Glutamatergic neuron (in vitro differentiated cells): ENCODE data around the gene SLC6A20. TPM values are rescaled to one million over a fixed set of nuclear protein-coding genes. Genes with fewer than 3 reads are reported as not detected.

ENCODE experiments used
- DNase-seq: peaks from one replicate; pipeline ENCODE4 v3.0.0; 2022
- H3K27ac Mint-ChIP-seq: one replicate; pipeline ENCODE4 v1.8.0; 2020; ENCODE audit warnings: mild to moderate bottlenecking, mixed read lengths, inconsistent platforms; ENCODE audit not compliant: unreplicated experiment
- H3K27me3 Mint-ChIP-seq: one replicate; pipeline ENCODE4 v1.8.0; 2020; ENCODE audit warnings: mild to moderate bottlenecking, moderate library complexity, mixed read lengths, inconsistent platforms; ENCODE audit not compliant: unreplicated experiment
- H3K36me3 Mint-ChIP-seq: one replicate; pipeline ENCODE4 v1.8.0; 2020; ENCODE audit warnings: mild to moderate bottlenecking, mixed read lengths, inconsistent platforms; ENCODE audit not compliant: unreplicated experiment
- H3K4me1 Mint-ChIP-seq: one replicate; pipeline ENCODE4 v1.8.0; 2020; ENCODE audit warnings: mild to moderate bottlenecking, low read depth, mixed read lengths, inconsistent platforms; ENCODE audit not compliant: unreplicated experiment
- H3K4me3 Mint-ChIP-seq: one replicate; pipeline ENCODE4 v1.8.0; 2020; ENCODE audit warnings: mild to moderate bottlenecking, mixed read lengths, inconsistent platforms; ENCODE audit not compliant: unreplicated experiment
- H3K9me3 Mint-ChIP-seq: one replicate; pipeline ENCODE4 v1.8.0; 2020; ENCODE audit warnings: mild to moderate bottlenecking, moderate library complexity, mixed read lengths, inconsistent platforms; ENCODE audit not compliant: unreplicated experiment
- CTCF ChIP-seq: fragments of 200-600 bp; sonication (generic); IDR thresholded peaks from one replicate; pipeline ENCODE4 v1.5.0; 2021; ENCODE audit not compliant: partially characterized antibody, unreplicated experiment
- total RNA-seq: library from RNA; stranded (reverse); fragmentation: NEBNext Ultra II Directional; extraction: Animal tissue kit (Norgen Biotek cat#: 25700); gene quantifications from one replicate; pipeline ENCODE4 v1.2.1, GENCODE V29; 2021; ENCODE audit not compliant: unreplicated experiment

Gene SLC6A20
- total RNA-seq, 1 donor from 2014 or later = not detected

- peaks cover 4% of the 10 kb centered on the region for H3K9me3 Mint-ChIP-seq
- H3K4me3 Mint-ChIP-seq = no peak overlapping the region
- peaks cover 8% of the 10 kb centered on the region for H3K4me1 Mint-ChIP-seq
- no peak for DNase-seq
- TF ChIP-seq CTCF = no peak
- H3K36me3 Mint-ChIP-seq = peaks cover 10% of the 10 kb centered on the region
- no peak overlapping the region for H3K27ac Mint-ChIP-seq
- H3K27me3 Mint-ChIP-seq = peaks cover 9% of the 10 kb centered on the region
Observed at GRCh38 chr3:45792036-45792435, 4.3 kb downstream of the SLC6A20 start.

- no peak overlapping the region for H3K4me3 Mint-ChIP-seq
- peaks cover 9% of the 10 kb centered on the region for H3K27me3 Mint-ChIP-seq
- H3K27ac Mint-ChIP-seq = no peak overlapping the region
- peaks cover 8% of the 10 kb centered on the region for H3K4me1 Mint-ChIP-seq
- peaks cover 4% of the 10 kb centered on the region for H3K9me3 Mint-ChIP-seq
- DNase-seq = no peak
- H3K36me3 Mint-ChIP-seq = peaks cover 10% of the 10 kb centered on the region
- no peak for TF ChIP-seq CTCF
Observed at GRCh38 chr3:45790596-45790995, 5.7 kb downstream of the SLC6A20 start.

- no peak for DNase-seq
- H3K27ac Mint-ChIP-seq = no peak overlapping the region
Observed at GRCh38 chr3:45789235-45789812, 7.0 kb downstream of the SLC6A20 start.

GRCh38 chr3:45787551-45787950 is 8.8 kb downstream of the SLC6A20 start:
- Mint-ChIP-seq H3K4me3 (no peak overlapping the region), H3K36me3 (peaks cover 10% of the 10 kb centered on the region), H3K9me3 (peaks cover 5% of the 10 kb centered on the region), H3K27me3 (no peaks in the 10 kb centered on the region), H3K4me1 (peaks cover 5% of the 10 kb centered on the region), H3K27ac (no peak overlapping the region)
- no peak for DNase-seq
- TF ChIP-seq CTCF = no peak

More at GRCh38 chr3:45789235-45789812, 7.0 kb downstream of the SLC6A20 start:
- peaks cover 5% of the 10 kb centered on the region for H3K4me1 Mint-ChIP-seq
- TF ChIP-seq CTCF = no peak
- no peaks in the 10 kb centered on the region for H3K27me3 Mint-ChIP-seq
- H3K9me3 Mint-ChIP-seq = peaks cover 4% of the 10 kb centered on the region
- peaks cover 10% of the 10 kb centered on the region for H3K36me3 Mint-ChIP-seq
- no peak overlapping the region for H3K4me3 Mint-ChIP-seq

- no peak for DNase-seq
- Mint-ChIP-seq H3K36me3 (peaks cover 10% of the 10 kb centered on the region), H3K4me1 (peaks cover 5% of the 10 kb centered on the region), H3K27me3 (no peaks in the 10 kb centered on the region), H3K9me3 (peaks cover 5% of the 10 kb centered on the region), H3K27ac (no peak overlapping the region), H3K4me3 (no peak overlapping the region)
- no peak for TF ChIP-seq CTCF
Observed at GRCh38 chr3:45786801-45787495, 9.4 kb downstream of the SLC6A20 start.
